ENCODE measurements around the gene LCTL.
"Not testable (repeated sequence)": the region's sequence is repeated elsewhere in the genome, so short reads cannot be mapped to it uniquely, and the experiment has no call there.

The LCTL gene

GRCh38 chr15:66500346-66500745 is 65.5 kb downstream of the LCTL start:
- DNase-seq (ENCODE audit: low spot score): not testable (repeated sequence)

GRCh38 chr15:66498501-66499386 is 67.1 kb downstream of the LCTL start:
- DNase-seq (ENCODE audit: low spot score): peak; percentile 46

All from hematopoietic multipotent progenitor cell treated with erythropoietin and hydrocortisone succinate and interleukin-3 and kit ligand, for 15 days (in vitro differentiated cells).